ENCODE measurements around the gene C12orf56.

Gene C12orf56

DNA sequence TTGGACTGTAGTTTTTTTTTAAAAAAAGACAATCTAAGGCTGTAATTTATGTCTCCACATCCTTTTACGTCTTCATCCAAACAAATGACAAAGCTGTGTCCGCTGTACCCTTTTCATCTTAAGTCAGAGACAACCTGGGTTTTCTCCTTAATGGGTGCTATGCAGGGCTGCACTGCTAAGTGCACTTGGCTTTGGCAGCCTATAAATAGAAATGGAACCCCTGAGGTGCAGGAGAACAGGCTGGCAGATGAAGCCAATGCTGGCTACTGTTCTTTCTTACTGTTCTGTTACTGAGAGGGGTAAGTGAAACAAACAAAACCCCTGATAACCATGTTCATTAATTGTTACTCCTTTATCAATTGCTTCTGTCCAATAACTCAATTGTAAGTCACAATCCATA is 121.4 kb downstream of the C12orf56 start:
- Mint-ChIP-seq H3K9me3 (no peaks in the 10 kb centered on the region), H3K36me3 (ENCODE audit: insufficient read depth) (no peaks in the 10 kb centered on the region), H3K4me3 (no peak overlapping the region), H3K27me3 (peaks cover 16 to 45% of the 10 kb centered on the region in 2 donors), H3K4me1 (ENCODE audit: low read depth in 2 of 2) (no peaks in the 10 kb centered on the region), H3K27ac (no peak overlapping the region)
- DNase-seq (no peak), ATAC-seq (replicated peaks) (no peak)

DNA sequence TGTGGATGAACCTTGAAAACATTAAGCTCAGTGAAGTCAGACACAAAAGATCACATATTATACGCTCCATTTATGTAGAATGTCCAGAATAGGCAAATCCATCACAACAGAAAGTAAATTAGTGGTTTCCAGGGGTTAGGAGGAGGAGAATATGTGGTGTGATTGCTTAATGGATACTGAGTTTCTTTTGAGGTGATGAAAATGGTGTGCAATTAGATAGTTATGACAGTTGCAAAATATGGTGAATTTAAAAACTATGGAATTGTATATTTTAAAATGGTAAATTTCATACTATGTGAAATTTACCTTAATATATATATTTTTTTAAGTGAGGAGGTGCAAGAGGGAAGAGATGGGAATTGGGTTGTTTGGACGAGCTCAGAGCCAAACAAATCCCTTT is 122.1 kb downstream of the C12orf56 start:
- no peaks in the 10 kb centered on the region for H3K9me3 Mint-ChIP-seq
- H3K4me3 Mint-ChIP-seq: no peak overlapping the region
- ATAC-seq (replicated peaks): no peak
- H3K27ac Mint-ChIP-seq: no peak overlapping the region
- no peaks in the 10 kb centered on the region for H3K36me3 Mint-ChIP-seq (ENCODE audit: insufficient read depth)
- no peaks in the 10 kb centered on the region for H3K4me1 Mint-ChIP-seq (ENCODE audit: low read depth in 2 of 2)
- DNase-seq: no peak
- H3K27me3 Mint-ChIP-seq: peaks cover 16 to 37% of the 10 kb centered on the region in 2 donors

DNA sequence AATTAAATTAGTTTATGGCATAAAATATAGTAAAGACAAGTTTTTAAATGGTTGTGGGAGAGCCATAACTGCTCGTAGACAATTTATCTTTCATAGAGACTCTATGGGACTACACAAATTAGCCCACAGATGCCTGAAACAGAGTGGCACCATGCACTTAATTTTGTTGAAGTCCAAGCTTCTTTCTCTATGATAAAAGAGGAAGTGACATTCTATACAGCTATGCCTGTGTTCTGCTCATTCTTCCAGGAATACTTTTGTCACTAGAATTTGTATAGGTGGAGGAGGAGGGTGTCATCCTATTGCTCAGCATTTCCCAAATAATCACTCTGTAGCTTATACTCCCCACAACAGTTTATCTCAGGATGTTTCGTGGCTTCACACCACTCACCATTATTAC is 124.7 kb downstream of the C12orf56 start:
- Mint-ChIP-seq H3K4me3 (no peak overlapping the region), H3K4me1 (ENCODE audit: low read depth in 2 of 2) (no peaks in the 10 kb centered on the region), H3K9me3 (no peaks in the 10 kb centered on the region), H3K36me3 (ENCODE audit: insufficient read depth) (no peaks in the 10 kb centered on the region), H3K27me3 (peaks cover 16 to 36% of the 10 kb centered on the region in 2 donors), H3K27ac (no peak overlapping the region)
- ATAC-seq (replicated peaks): no peak
- no peak for DNase-seq

DNA sequence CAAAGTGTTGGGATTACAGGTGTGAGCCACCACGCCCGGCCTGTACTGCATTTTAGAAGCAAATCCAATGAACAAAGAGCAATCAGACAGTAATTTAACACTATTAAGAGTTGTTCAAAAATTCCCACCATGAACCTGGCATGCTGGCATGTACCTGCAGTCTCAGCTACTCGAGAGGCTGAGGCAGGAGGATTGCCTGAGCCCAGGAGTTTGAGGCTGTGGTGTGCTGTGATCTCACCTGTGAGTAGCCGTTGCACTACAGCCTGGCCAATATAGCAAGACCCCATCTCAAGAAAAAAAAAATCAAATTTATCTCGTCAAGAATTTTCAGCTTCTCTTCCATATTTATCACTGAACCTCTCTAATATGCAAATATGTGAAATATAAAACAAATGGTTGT is 128.7 kb downstream of the C12orf56 start:
- no peaks in the 10 kb centered on the region for H3K36me3 Mint-ChIP-seq (ENCODE audit: insufficient read depth)
- peaks cover 13 to 27% of the 10 kb centered on the region in 2 donors for H3K27me3 Mint-ChIP-seq
- H3K27ac Mint-ChIP-seq: no peak overlapping the region
- H3K9me3 Mint-ChIP-seq: no peaks in the 10 kb centered on the region
- H3K4me3 Mint-ChIP-seq: no peak overlapping the region
- DNase-seq (no peak), ATAC-seq (replicated peaks) (no peak)
- no peaks in the 10 kb centered on the region for H3K4me1 Mint-ChIP-seq (ENCODE audit: low read depth in 2 of 2)

DNA sequence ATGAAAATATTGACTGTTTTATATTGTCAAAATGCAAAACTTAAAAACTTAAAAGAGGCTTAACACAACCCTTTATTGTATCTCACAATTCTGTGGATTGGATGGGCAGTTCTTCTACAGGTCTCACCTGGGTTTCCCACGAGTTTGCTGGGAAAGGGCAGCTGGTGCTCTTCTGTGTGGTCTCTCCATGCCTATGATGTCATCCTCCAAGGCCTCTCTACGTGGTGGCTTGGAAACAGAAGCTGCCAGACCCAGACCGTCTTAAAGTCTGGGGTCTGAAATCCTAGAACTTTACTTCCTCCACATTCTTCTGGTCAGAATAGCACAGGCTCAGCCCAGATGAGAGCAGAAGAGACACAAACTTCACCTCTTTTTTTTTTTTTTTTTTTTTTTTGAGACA is 132.0 kb downstream of the C12orf56 start:
- H3K4me3 Mint-ChIP-seq: no peak overlapping the region
- no peak overlapping the region for H3K27ac Mint-ChIP-seq
- DNase-seq (no peak), ATAC-seq (replicated peaks) (no peak)
- H3K9me3 Mint-ChIP-seq: no peaks in the 10 kb centered on the region
- H3K4me1 Mint-ChIP-seq (ENCODE audit: low read depth in 2 of 2): peaks cover 5% of the 10 kb centered on the region in 2 donors
- peaks cover 4 to 7% of the 10 kb centered on the region in 2 donors for H3K27me3 Mint-ChIP-seq
- H3K36me3 Mint-ChIP-seq (ENCODE audit: insufficient read depth): no peaks in the 10 kb centered on the region

DNA sequence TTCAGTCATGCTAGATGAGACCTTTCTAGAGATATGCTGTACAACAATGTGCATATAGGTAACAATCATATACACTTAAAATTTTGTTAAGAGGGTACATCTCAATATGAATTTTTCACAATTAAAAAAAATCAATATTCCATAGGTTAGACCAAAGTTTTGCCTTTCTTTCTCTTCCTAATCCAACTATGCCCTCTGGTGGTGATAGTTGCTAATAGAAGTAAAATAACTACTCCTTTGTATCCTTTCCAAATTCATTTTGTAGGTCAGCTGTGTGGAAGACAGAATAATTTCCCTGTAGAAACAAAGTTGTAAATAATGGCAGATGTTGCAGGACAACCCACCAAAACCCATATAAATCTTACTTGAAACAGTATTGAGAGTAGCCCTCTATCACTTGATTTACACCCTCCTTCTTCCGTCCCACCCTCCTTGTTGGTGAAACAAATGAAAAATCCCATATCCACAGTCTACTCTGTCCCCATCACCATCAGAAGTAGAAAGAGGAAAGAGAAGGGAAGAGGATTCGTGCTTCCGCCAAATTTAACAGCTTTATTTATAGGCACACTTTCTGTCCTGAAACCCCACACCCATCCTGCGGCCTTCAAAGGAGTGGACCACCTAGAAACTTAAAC is 134.3 kb downstream of the C12orf56 start:
- peak; percentile 6 to 13 (median 12) for DNase-seq

DNA sequence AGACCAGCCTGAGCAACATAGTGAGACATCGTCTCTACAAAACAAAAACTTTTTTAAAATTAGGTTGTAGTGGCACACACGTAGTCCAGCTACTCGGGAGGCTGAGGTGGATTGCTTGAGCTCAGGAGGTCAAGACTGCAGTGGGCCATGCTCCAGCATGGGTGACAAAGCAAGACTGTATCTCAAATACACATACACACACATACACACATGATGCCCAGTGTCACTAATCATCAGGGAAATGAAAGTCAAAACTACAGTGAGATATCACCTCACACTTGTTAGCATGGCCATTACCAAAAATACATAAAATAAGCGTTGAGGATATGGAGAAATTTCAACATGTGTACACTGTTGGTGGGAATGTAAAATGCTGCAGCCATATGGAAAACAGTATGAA is 135.3 kb downstream of the C12orf56 start:
- no peak for ATAC-seq (replicated peaks)
- H3K36me3 Mint-ChIP-seq (ENCODE audit: insufficient read depth): no peaks in the 10 kb centered on the region
- H3K4me1 Mint-ChIP-seq (ENCODE audit: low read depth in 2 of 2): peaks cover 5% of the 10 kb centered on the region in 2 donors
- no peak overlapping the region for H3K27ac Mint-ChIP-seq
- peaks cover 0 to 11% of the 10 kb centered on the region in 2 donors for H3K27me3 Mint-ChIP-seq
- DNase-seq: no peak
- H3K4me3 Mint-ChIP-seq: no peak overlapping the region
- H3K9me3 Mint-ChIP-seq: no peaks in the 10 kb centered on the region

More for the DNA sequence above, 134.3 kb downstream of the C12orf56 start:
- ATAC-seq (replicated peaks): no peak
- no peaks in the 10 kb centered on the region for H3K9me3 Mint-ChIP-seq
- no peak overlapping the region for H3K4me3 Mint-ChIP-seq
- H3K27me3 Mint-ChIP-seq: peaks cover 0 to 4% of the 10 kb centered on the region in 2 donors
- H3K27ac Mint-ChIP-seq: no peak overlapping the region
- H3K36me3 Mint-ChIP-seq (ENCODE audit: insufficient read depth): no peaks in the 10 kb centered on the region
- peaks cover 5% of the 10 kb centered on the region in 2 donors for H3K4me1 Mint-ChIP-seq (ENCODE audit: low read depth in 2 of 2)

DNA sequence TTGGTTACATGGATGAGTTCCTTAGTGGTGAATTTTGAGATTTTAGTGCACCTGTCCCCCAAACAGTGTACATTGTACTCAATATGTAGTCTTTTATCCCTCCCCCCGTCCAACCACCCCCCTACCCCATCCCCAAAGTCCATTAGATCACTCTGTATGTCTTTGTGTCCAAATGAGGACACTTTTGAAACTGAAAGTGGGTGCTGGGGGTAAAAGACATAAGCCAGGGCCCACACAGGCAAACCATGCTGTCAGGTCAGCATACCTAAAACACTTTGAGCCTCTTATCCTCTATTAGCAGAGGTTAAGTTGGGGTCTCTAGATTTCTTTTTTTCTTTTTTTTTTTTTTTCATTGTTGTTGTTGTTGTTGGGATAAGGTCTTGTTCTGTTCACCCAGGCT is 137.2 kb downstream of the C12orf56 start:
- peaks cover 5% of the 10 kb centered on the region in 2 donors for H3K4me1 Mint-ChIP-seq (ENCODE audit: low read depth in 2 of 2)
- no peaks in the 10 kb centered on the region for H3K36me3 Mint-ChIP-seq (ENCODE audit: insufficient read depth)
- DNase-seq: no peak

DNA sequence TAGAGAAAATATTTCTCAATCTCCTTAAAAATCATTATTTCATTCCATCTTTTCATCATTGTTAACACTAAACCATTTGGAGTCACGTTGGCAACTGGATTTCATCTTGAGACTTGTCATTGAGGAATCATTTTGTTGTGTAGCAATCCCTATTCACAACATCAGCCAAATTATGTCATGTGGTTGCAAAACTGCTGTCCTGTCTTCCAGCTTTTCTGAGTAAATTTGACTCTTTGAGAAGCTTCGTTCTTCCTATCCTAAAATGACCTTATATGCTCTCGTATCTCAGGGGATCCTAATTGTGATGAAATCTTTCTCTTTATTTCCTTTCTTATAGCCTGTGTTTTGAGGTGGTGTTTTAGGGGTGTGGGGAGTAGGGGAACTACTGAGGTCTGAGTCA is 137.9 kb downstream of the C12orf56 start:
- Mint-ChIP-seq H3K27ac (no peak overlapping the region), H3K27me3 (peaks cover 0 to 7% of the 10 kb centered on the region in 2 donors), H3K4me3 (no peak overlapping the region), H3K9me3 (no peaks in the 10 kb centered on the region), H3K36me3 (ENCODE audit: insufficient read depth) (no peaks in the 10 kb centered on the region), H3K4me1 (ENCODE audit: low read depth in 2 of 2) (peaks cover 5% of the 10 kb centered on the region in 2 donors)
- no peak for ATAC-seq (replicated peaks)
- DNase-seq: no peak

More for the DNA sequence above, 137.2 kb downstream of the C12orf56 start:
- Mint-ChIP-seq H3K27me3 (peaks cover 0 to 7% of the 10 kb centered on the region in 2 donors), H3K27ac (no peak overlapping the region), H3K4me3 (no peak overlapping the region), H3K9me3 (no peaks in the 10 kb centered on the region)
- ATAC-seq (replicated peaks): no peak

DNA sequence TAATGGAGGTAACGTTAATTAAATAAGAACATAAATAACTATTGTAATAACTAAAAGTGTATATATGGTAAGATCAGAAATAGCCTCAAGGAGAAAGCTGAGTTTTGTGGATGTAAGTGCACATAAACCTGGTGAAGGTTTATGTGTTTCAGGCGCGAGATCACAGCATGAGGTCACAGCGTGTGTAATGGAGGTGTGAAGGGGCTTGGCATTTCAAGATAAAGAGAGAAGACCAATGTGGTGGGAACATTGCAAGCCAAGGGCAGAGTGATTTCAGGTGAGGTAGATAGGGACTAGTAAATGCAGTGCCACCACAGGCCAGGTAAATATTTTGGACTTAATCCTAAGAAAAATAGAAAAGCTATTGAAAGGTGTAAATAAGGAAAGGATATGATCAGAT is 146.7 kb downstream of the C12orf56 start:
- Mint-ChIP-seq H3K27ac (no peak overlapping the region), H3K4me1 (ENCODE audit: low read depth in 2 of 2) (no peaks in the 10 kb centered on the region), H3K27me3 (peaks cover 0 to 5% of the 10 kb centered on the region in 2 donors), H3K4me3 (no peak overlapping the region), H3K9me3 (no peaks in the 10 kb centered on the region), H3K36me3 (ENCODE audit: insufficient read depth) (no peaks in the 10 kb centered on the region)
- no peak for ATAC-seq (replicated peaks)
- DNase-seq: no peak

DNA sequence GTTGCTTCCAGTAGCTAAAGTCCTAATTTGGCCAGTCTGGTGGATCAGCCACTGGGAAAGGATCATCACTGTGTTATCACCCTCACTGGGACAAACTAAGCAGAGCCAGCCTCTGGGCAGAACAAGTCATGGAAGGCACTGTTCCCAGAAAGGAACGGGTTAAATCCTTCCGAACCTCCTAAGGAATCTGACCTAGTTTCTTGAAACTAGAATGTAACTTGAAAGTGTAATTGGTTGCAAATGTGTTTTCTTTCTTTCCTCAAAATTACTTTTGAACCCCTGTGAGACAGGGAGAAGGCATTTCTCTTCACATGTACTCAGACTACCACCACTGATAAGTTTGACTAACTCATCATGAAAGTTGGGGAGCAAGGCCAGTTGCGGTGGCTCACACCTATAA is 149.8 kb downstream of the C12orf56 start:
- no peak overlapping the region for H3K4me3 Mint-ChIP-seq
- no peaks in the 10 kb centered on the region for H3K4me1 Mint-ChIP-seq (ENCODE audit: low read depth in 2 of 2)
- H3K27me3 Mint-ChIP-seq: peaks cover 0 to 12% of the 10 kb centered on the region in 2 donors
- no peaks in the 10 kb centered on the region for H3K9me3 Mint-ChIP-seq
- H3K27ac Mint-ChIP-seq: no peak overlapping the region
- ATAC-seq (replicated peaks) (no peak), DNase-seq (no peak)
- no peaks in the 10 kb centered on the region for H3K36me3 Mint-ChIP-seq (ENCODE audit: insufficient read depth)

DNA sequence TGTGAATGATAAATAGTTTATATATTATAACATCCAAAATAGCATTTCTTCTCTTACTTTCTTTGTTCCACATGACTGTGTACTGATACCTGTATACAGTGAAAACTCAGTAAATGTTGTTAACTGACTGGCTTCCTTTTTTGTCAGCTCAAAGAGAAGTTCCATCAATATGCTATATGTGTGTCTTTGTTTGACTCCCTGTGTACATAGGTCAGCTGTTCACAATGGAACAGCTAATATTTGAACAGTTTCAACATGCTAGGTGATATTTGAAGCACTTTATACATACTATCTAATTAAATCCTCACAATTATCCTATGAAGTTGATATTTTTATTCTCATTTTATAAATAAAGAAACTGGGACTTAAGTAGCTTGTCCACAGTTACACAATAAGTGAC is 153.2 kb downstream of the C12orf56 start:
- DNase-seq: no peak
- Mint-ChIP-seq H3K9me3 (no peaks in the 10 kb centered on the region), H3K27ac (no peak overlapping the region), H3K36me3 (ENCODE audit: insufficient read depth) (no peaks in the 10 kb centered on the region), H3K4me1 (ENCODE audit: low read depth in 2 of 2) (no peaks in the 10 kb centered on the region), H3K27me3 (peaks cover 21 to 34% of the 10 kb centered on the region in 2 donors), H3K4me3 (no peak overlapping the region)
- no peak for ATAC-seq (replicated peaks)

DNA sequence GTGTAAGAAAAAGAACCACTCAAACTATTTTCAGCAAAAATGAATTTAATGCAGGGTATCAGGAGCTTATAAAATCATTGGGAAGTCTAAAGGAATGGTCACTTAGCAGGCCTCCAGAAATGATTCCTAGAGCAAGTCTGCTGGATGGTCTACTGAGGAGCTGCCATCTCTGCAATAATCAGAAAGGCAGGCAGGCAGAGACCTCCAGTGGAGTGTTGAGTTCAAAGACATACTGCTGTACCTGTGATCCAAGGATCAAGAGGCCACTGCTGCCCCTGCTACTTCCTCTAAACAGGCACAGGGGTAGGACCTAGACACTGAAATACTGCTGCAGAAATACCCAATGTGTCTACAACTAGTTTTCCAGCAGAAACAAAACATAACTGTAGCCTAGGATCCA is 154.0 kb downstream of the C12orf56 start:
- Mint-ChIP-seq H3K4me3 (no peak overlapping the region), H3K36me3 (ENCODE audit: insufficient read depth) (no peaks in the 10 kb centered on the region), H3K4me1 (ENCODE audit: low read depth in 2 of 2) (no peaks in the 10 kb centered on the region), H3K27me3 (peaks cover 24 to 29% of the 10 kb centered on the region in 2 donors), H3K27ac (no peak overlapping the region), H3K9me3 (no peaks in the 10 kb centered on the region)
- ATAC-seq (replicated peaks) (no peak), DNase-seq (no peak)

DNA sequence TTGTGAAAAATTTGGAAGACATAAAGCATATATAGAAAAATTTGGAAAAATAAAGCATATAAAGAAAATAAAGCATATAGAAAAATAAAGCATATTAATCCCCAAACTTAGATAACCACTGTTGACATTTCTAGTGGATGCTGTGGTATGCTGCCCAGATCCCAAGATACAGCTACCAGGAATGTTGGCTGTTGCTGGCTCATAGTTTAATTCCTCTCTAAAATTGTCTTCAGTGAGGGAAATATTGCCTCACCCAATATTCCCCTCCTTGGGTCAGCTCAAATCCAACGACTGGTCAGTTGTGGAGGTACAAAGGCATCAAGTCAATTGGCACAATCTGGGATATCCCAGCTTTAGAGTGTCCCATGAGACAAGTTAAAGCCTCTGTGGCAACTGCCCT is 158.4 kb downstream of the C12orf56 start:
- Mint-ChIP-seq H3K27ac (no peak overlapping the region), H3K36me3 (ENCODE audit: insufficient read depth) (no peaks in the 10 kb centered on the region), H3K9me3 (no peaks in the 10 kb centered on the region), H3K4me1 (ENCODE audit: low read depth in 2 of 2) (no peaks in the 10 kb centered on the region), H3K4me3 (no peak overlapping the region), H3K27me3 (peaks cover 43 to 50% of the 10 kb centered on the region in 2 donors)
- DNase-seq (no peak), ATAC-seq (replicated peaks) (no peak)

Data from effector memory CD8-positive, alpha-beta T cell (primary cell).